ENCODE data around the gene C1QTNF5. TPM values are rescaled to one million over a fixed set of nuclear protein-coding genes. Genes with fewer than 3 reads are reported as not detected.

Gene C1QTNF5
- total RNA-seq, 6 experiments from 2014 or later, result 8.2 to 16.1 (median 15.1) TPM

- Mint-ChIP-seq H3K9me3 (no peaks in the 10 kb centered on the region), H3K4me3 (no peak overlapping the region), H3K27ac (no peak overlapping the region), H3K4me1 (ENCODE audit: low read depth) (peaks cover 10% of the 10 kb centered on the region), H3K27me3 (ENCODE audit: insufficient read depth) (peaks cover 16% of the 10 kb centered on the region), H3K36me3 (ENCODE audit: low read depth) (no peaks in the 10 kb centered on the region)
- no peak for TF ChIP-seq CTCF (IDR thresholded peaks at IDR 0.05)
- no peak for DNase-seq
These were observed 14.6 kb upstream of the C1QTNF5 start for GRCh38 chr11:119355091-119355843.

GRCh38 chr11:119352857-119353260 lies 12.2 kb upstream of the C1QTNF5 start:
- peak overlapping the region; percentile 13; the same call in 1 of the 2 replicates for H3K4me3 Mint-ChIP-seq
- no peak for TF ChIP-seq CTCF (IDR thresholded peaks at IDR 0.05)
- H3K9me3 Mint-ChIP-seq, result no peaks in the 10 kb centered on the region
- H3K36me3 Mint-ChIP-seq (ENCODE audit: low read depth), result no peaks in the 10 kb centered on the region
- DNase-seq, result no peak
- H3K27me3 Mint-ChIP-seq (ENCODE audit: insufficient read depth), result peaks cover 17% of the 10 kb centered on the region
- H3K4me1 Mint-ChIP-seq (ENCODE audit: low read depth), result peaks cover 11% of the 10 kb centered on the region
- H3K27ac Mint-ChIP-seq, result no peak overlapping the region

DNA sequence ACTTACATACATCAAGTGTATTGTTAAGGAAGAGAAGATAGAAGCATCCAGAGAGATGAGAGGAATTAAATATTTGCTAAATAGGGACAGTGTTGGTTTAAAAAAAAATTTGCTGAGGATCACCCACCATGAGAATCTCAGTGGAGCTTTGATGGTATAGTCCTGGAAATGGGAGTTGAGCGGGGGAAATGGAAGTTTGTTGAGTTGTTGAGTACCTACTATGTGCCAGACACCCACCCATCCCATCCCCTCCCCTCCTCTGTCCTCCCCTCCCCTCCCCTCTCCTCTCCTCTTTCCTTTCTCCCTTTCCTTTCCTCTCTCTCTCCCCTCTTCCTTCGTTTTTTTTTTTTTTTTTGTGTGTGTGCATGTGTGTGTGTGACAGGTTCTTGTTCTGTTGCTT lies 10.5 kb upstream of the C1QTNF5 start:
- no peak for TF ChIP-seq CTCF (IDR thresholded peaks at IDR 0.05)
- H3K27ac Mint-ChIP-seq, result no peak overlapping the region
- no peak overlapping the region for H3K4me3 Mint-ChIP-seq
- H3K36me3 Mint-ChIP-seq (ENCODE audit: low read depth), result no peaks in the 10 kb centered on the region
- no peaks in the 10 kb centered on the region for H3K9me3 Mint-ChIP-seq
- DNase-seq, result no peak
- H3K27me3 Mint-ChIP-seq (ENCODE audit: insufficient read depth), result peaks cover 27% of the 10 kb centered on the region
- H3K4me1 Mint-ChIP-seq (ENCODE audit: low read depth), result peaks cover 20% of the 10 kb centered on the region

DNA sequence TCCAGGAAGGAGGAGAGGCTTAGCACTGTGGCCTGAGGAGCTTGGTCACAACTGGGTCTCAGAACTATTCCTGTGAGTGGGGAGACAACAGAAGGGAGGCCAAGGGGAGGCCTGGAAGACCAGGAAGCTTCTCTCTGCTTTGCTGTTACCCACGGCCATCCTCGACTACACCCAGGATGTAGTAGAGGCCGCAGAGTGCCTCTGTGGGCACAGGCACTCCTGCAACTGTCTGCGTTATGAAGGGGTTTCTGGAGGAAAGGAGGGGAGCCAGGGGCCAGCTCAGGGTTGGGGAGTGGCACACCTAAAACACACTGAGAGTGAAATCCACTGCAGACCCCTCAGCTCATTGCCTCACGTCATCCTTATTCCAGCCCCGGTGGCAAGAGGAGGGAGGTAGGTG lies 9.6 kb upstream of the C1QTNF5 start:
- no peak overlapping the region for H3K4me3 Mint-ChIP-seq
- H3K27ac Mint-ChIP-seq, result no peak overlapping the region
- H3K27me3 Mint-ChIP-seq (ENCODE audit: insufficient read depth), result peaks cover 28% of the 10 kb centered on the region
- no peak for TF ChIP-seq CTCF (IDR thresholded peaks at IDR 0.05)
- peaks cover 16% of the 10 kb centered on the region for H3K4me1 Mint-ChIP-seq (ENCODE audit: low read depth)
- DNase-seq, result no peak
- H3K36me3 Mint-ChIP-seq (ENCODE audit: low read depth), result no peaks in the 10 kb centered on the region
- H3K9me3 Mint-ChIP-seq, result no peaks in the 10 kb centered on the region

GRCh38 chr11:119347940-119348605 lies 7.4 kb upstream of the C1QTNF5 start:
- Mint-ChIP-seq H3K36me3 (ENCODE audit: low read depth) (no peaks in the 10 kb centered on the region), H3K27me3 (ENCODE audit: insufficient read depth) (peaks cover 31% of the 10 kb centered on the region), H3K9me3 (no peaks in the 10 kb centered on the region), H3K4me1 (ENCODE audit: low read depth) (peaks cover 16% of the 10 kb centered on the region), H3K27ac (no peak overlapping the region), H3K4me3 (no peak overlapping the region)
- no peak for TF ChIP-seq CTCF (IDR thresholded peaks at IDR 0.05)
- no peak for DNase-seq
